ENCODE data around the gene FOXL2. TPM values are rescaled to one million over a fixed set of nuclear protein-coding genes. Genes with fewer than 3 reads are reported as not detected.

Gene FOXL2
- total RNA-seq, 1 donor from 2014 or later = not detected

GRCh38 chr3:138975351-138975750 lies 28.4 kb upstream of the FOXL2 start:
- peaks cover 5% of the 10 kb centered on the region for H3K4me1 Mint-ChIP-seq
- H3K27ac Mint-ChIP-seq = no peak overlapping the region
- TF ChIP-seq CTCF (IDR thresholded peaks at IDR 0.05) = no peak
- H3K27me3 Mint-ChIP-seq (ENCODE audit: insufficient read depth, low read depth) = peaks cover 8% of the 10 kb centered on the region
- Histone ChIP-seq H3K79me2 (ENCODE audit: low read depth) (no peaks in the 10 kb centered on the region), H2AFZ (replicated peaks) (no peak overlapping the region), H3K4me1 (peaks cover 11% of the 10 kb centered on the region), H3K27me3 (peaks cover 17% of the 10 kb centered on the region), H3K4me3 (no peak overlapping the region), H3F3A (ENCODE audit: low read depth) (no peaks in the 10 kb centered on the region), H3K4me2 (peak overlapping the region; percentile 31), H3K9ac (no peak overlapping the region), H3K36me3 (no peaks in the 10 kb centered on the region), H3K9me3 (ENCODE audit: low read depth) (no peaks in the 10 kb centered on the region), H4K20me1 (ENCODE audit: low read depth) (no peaks in the 10 kb centered on the region), H3K27ac (no peak overlapping the region)
- no peak for DNase-seq (ENCODE audit: low spot score)
- no peak overlapping the region for H3K4me3 Mint-ChIP-seq
- no peaks in the 10 kb centered on the region for H3K9me3 Mint-ChIP-seq
- H3K36me3 Mint-ChIP-seq = no peaks in the 10 kb centered on the region

- H3K4me3 Mint-ChIP-seq = no peak overlapping the region
- H3K27ac Mint-ChIP-seq = no peak overlapping the region
- DNase-seq (ENCODE audit: low spot score) = no peak
- Histone ChIP-seq H3K4me2 (peak overlapping the region; percentile 6), H3K4me1 (peaks cover 11% of the 10 kb centered on the region), H3K27ac (no peak overlapping the region), H3K36me3 (no peaks in the 10 kb centered on the region), H3K9ac (no peak overlapping the region), H3K27me3 (peaks cover 17% of the 10 kb centered on the region), H2AFZ (replicated peaks) (no peak overlapping the region), H3K4me3 (no peak overlapping the region), H3K9me3 (ENCODE audit: low read depth) (no peaks in the 10 kb centered on the region), H3K79me2 (ENCODE audit: low read depth) (no peaks in the 10 kb centered on the region), H4K20me1 (ENCODE audit: low read depth) (no peaks in the 10 kb centered on the region), H3F3A (ENCODE audit: low read depth) (no peaks in the 10 kb centered on the region)
- H3K27me3 Mint-ChIP-seq (ENCODE audit: insufficient read depth, low read depth) = peaks cover 8% of the 10 kb centered on the region
- no peaks in the 10 kb centered on the region for H3K9me3 Mint-ChIP-seq
- H3K4me1 Mint-ChIP-seq = peaks cover 5% of the 10 kb centered on the region
- TF ChIP-seq CTCF (IDR thresholded peaks at IDR 0.05) (no peak), EZH2 (IDR thresholded peaks at IDR 0.05) (no peak), EZH2phosphoT487 (IDR thresholded peaks at IDR 0.05) (no peak)
- H3K36me3 Mint-ChIP-seq = no peaks in the 10 kb centered on the region
Measured at GRCh38 chr3:138974462-138974861, 27.5 kb upstream of the FOXL2 start.

- TF ChIP-seq EZH2 (IDR thresholded peaks at IDR 0.05) (no peak), CTCF (IDR thresholded peaks at IDR 0.05) (no peak), EZH2phosphoT487 (IDR thresholded peaks at IDR 0.05) (no peak)
- H3K4me1 ChIP-seq = peaks cover 11% of the 10 kb centered on the region
- no peak overlapping the region for H3K27ac ChIP-seq
- no peaks in the 10 kb centered on the region for H3K79me2 ChIP-seq (ENCODE audit: low read depth)
- H2AFZ ChIP-seq (replicated peaks) = no peak overlapping the region
- no peak for DNase-seq (ENCODE audit: low spot score)
- H3K9me3 ChIP-seq (ENCODE audit: low read depth) = no peaks in the 10 kb centered on the region
- H3K27ac Mint-ChIP-seq = no peak overlapping the region
- no peaks in the 10 kb centered on the region for H3K9me3 Mint-ChIP-seq
- peaks cover 10% of the 10 kb centered on the region for H3K27me3 ChIP-seq
- no peak overlapping the region for H3K4me3 Mint-ChIP-seq
- no peak overlapping the region for H3K4me3 ChIP-seq
- H3K27me3 Mint-ChIP-seq (ENCODE audit: insufficient read depth, low read depth) = peaks cover 8% of the 10 kb centered on the region
- H3K9ac ChIP-seq = no peak overlapping the region
- H3F3A ChIP-seq (ENCODE audit: low read depth) = no peaks in the 10 kb centered on the region
- no peaks in the 10 kb centered on the region for H3K36me3 ChIP-seq
- H4K20me1 ChIP-seq (ENCODE audit: low read depth) = no peaks in the 10 kb centered on the region
- H3K4me2 ChIP-seq = no peak overlapping the region
- no peaks in the 10 kb centered on the region for H3K36me3 Mint-ChIP-seq
- peaks cover 5% of the 10 kb centered on the region for H3K4me1 Mint-ChIP-seq
Measured at GRCh38 chr3:138972941-138973340, 26.0 kb upstream of the FOXL2 start.

Measured in neural progenitor cell (in vitro differentiated cells).